Measurements from ENCODE around the gene ANKRD60.

DNA sequence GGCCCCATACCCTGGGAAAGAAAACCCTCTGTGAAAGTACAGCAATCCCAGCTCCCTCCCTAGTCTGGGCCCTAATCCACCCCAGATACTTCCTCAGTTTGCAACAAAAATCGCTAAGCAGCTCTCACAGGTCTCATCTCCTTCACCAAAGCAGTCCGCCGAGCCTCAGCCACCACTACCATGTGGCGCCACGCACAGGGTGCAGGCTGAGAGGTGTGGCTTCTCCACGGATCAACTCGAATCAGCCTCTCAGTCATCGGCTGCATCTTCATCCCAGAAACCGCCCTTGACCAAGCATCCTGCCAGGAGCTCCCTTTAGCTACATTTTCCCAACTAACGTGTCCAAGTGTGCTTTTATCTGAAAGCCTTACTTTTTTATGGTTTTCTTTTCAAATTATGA, 50.7 kb downstream of the ANKRD60 start:
- no peak for TF ChIP-seq POLR2A (IDR thresholded peaks at IDR 0.05)
- TF ChIP-seq, protein P1, sequence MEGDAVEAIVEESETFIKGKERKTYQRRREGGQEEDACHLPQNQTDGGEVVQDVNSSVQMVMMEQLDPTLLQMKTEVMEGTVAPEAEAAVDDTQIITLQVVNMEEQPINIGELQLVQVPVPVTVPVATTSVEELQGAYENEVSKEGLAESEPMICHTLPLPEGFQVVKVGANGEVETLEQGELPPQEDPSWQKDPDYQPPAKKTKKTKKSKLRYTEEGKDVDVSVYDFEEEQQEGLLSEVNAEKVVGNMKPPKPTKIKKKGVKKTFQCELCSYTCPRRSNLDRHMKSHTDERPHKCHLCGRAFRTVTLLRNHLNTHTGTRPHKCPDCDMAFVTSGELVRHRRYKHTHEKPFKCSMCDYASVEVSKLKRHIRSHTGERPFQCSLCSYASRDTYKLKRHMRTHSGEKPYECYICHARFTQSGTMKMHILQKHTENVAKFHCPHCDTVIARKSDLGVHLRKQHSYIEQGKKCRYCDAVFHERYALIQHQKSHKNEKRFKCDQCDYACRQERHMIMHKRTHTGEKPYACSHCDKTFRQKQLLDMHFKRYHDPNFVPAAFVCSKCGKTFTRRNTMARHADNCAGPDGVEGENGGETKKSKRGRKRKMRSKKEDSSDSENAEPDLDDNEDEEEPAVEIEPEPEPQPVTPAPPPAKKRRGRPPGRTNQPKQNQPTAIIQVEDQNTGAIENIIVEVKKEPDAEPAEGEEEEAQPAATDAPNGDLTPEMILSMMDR (IDR thresholded peaks at IDR 0.05): no peak
- TF ChIP-seq EP300 (IDR thresholded peaks at IDR 0.05): no peak
